Measurements from ENCODE around the gene CDH20. TPM values are rescaled to one million over a fixed set of nuclear protein-coding genes. Genes with fewer than 3 reads are reported as not detected.

The CDH20 gene
- not detected for total RNA-seq
- not detected for polyA plus RNA-seq

- POLR2A ChIA-PET (ENCODE audit: partially characterized antibody) = no interaction called here
- peak within 1 kb of the TSS in 1 of 7 donors; percentile 22 for H3K27ac Mint-ChIP-seq
- no peaks in the 10 kb centered on the region for H3K9me3 ChIP-seq (ENCODE audit: control insufficient read depth in 1 of 2, low read length in 2 of 2)
Measured at GRCh38 chr18:61333271-61333745, at the start of gene CDH20. TSS of gene CDH20 (plus strand) at chr18:61333430.

DNA sequence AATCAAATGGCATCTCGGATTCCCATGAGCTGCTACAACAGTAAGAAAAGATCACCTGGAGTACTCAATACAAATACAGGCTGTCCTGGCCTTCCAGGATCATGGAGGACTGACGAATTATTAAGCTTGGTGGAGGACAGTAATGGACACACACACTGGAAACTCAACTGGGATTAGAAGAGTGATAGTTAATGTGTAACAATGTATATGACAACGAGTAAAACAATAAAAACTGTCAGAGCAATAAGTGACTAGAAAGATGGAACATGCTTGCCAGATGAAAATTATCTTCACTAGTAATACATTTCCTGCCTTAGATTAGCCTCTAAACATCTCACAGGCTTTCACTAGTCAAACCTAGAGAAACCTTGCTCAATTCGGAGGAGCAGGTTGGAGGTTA lies 49.2 kb upstream of the CDH20 start:
- no peak overlapping the region for H3K27ac Mint-ChIP-seq
- ChIA-PET POLR2A (ENCODE audit: partially characterized antibody) (no interaction called here), CTCF (ENCODE audit: partially characterized antibody) (no interaction called here)
- H3K36me3 ChIP-seq (ENCODE audit: insufficient read depth, low read length) = no peaks in the 10 kb centered on the region
- H3K4me1 ChIP-seq (ENCODE audit: insufficient read depth, low read length) = no peaks in the 10 kb centered on the region
- H3K4me1 Mint-ChIP-seq = no peaks in the 10 kb centered on the region
- H3K27me3 ChIP-seq (ENCODE audit: insufficient read depth, low read length) = no peaks in the 10 kb centered on the region
- H3K9me3 Mint-ChIP-seq = peaks cover 0 to 16% (median 4%) of the 10 kb centered on the region in 8 donors
- intact Hi-C loops (cut with micrococcal nuclease) = no loop called here
- no peak overlapping the region for H3K4me3 ChIP-seq (ENCODE audit: low read length in 2 of 2)
- no peak for DNase-seq
- H3K36me3 Mint-ChIP-seq = no peaks in the 10 kb centered on the region
- H3K4me3 Mint-ChIP-seq = no peak overlapping the region
- no peak overlapping the region for H3K27ac ChIP-seq (ENCODE audit: low read depth, low read length)
- no peaks in the 10 kb centered on the region for H3K9me3 ChIP-seq (ENCODE audit: control insufficient read depth in 1 of 2, low read length in 2 of 2)
- no peaks in the 10 kb centered on the region for H3K27me3 Mint-ChIP-seq

More at GRCh38 chr18:61333271-61333745, at the start of gene CDH20:
- Histone ChIP-seq H3K36me3 (ENCODE audit: insufficient read depth, low read length) (no peaks in the 10 kb centered on the region), H3K27ac (ENCODE audit: low read depth, low read length) (no peak within 1 kb of the TSS), H3K27me3 (ENCODE audit: insufficient read depth, low read length) (no peaks in the 10 kb centered on the region), H3K4me3 (ENCODE audit: low read length in 2 of 2) (no peak within 1 kb of the TSS), H3K4me1 (ENCODE audit: insufficient read depth, low read length) (no peaks in the 10 kb centered on the region)
- Mint-ChIP-seq H3K27me3 (peaks cover 10 to 21% of the 10 kb centered on the region in 2 donors), H3K4me1 (peaks cover 0 to 3% (median 1%) of the 10 kb centered on the region in 4 donors), H3K36me3 (no peaks in the 10 kb centered on the region), H3K4me3 (no peak within 1 kb of the TSS), H3K9me3 (peaks cover 0 to 13% (median 3%) of the 10 kb centered on the region in 8 donors)
- CTCF ChIA-PET (ENCODE audit: partially characterized antibody) = no interaction called here
- intact Hi-C loops (cut with micrococcal nuclease) = no loop called here
- no peak for DNase-seq

DNA sequence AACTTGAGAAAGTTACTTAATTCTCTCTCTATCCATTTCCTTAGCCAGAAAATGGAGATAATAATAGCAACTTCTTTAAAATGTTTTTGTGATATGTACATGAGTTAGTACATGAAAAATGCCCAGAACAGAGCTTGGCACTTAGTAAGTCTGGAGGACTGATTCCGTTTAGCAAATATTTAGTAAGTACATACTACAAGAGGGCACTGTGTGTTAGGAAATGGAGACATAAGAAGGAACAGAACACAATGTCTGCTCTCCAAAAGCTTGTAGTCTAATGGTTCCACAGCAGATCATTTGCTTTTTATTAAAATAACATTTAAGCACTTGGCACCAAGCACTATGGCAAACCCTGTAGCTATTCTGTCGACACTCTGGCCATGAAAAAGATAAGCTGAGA lies 47.5 kb upstream of the CDH20 start:
- Histone ChIP-seq H3K4me3 (ENCODE audit: low read length in 2 of 2) (no peak overlapping the region), H3K4me1 (ENCODE audit: insufficient read depth, low read length) (no peaks in the 10 kb centered on the region), H3K9me3 (ENCODE audit: control insufficient read depth in 1 of 2, low read length in 2 of 2) (no peaks in the 10 kb centered on the region), H3K27ac (ENCODE audit: low read depth, low read length) (no peak overlapping the region), H3K36me3 (ENCODE audit: insufficient read depth, low read length) (no peaks in the 10 kb centered on the region), H3K27me3 (ENCODE audit: insufficient read depth, low read length) (no peaks in the 10 kb centered on the region)
- no peak overlapping the region for H3K27ac Mint-ChIP-seq
- no peak overlapping the region for H3K4me3 Mint-ChIP-seq
- POLR2A ChIA-PET (ENCODE audit: partially characterized antibody) = no interaction called here
- CTCF ChIA-PET (ENCODE audit: partially characterized antibody) = no interaction called here
- H3K36me3 Mint-ChIP-seq = no peaks in the 10 kb centered on the region
- no peaks in the 10 kb centered on the region for H3K27me3 Mint-ChIP-seq
- H3K4me1 Mint-ChIP-seq = no peaks in the 10 kb centered on the region
- H3K9me3 Mint-ChIP-seq = peaks cover 0 to 12% (median 4%) of the 10 kb centered on the region in 8 donors
- no peak for DNase-seq
- intact Hi-C loops (cut with micrococcal nuclease) = no loop called here

DNA sequence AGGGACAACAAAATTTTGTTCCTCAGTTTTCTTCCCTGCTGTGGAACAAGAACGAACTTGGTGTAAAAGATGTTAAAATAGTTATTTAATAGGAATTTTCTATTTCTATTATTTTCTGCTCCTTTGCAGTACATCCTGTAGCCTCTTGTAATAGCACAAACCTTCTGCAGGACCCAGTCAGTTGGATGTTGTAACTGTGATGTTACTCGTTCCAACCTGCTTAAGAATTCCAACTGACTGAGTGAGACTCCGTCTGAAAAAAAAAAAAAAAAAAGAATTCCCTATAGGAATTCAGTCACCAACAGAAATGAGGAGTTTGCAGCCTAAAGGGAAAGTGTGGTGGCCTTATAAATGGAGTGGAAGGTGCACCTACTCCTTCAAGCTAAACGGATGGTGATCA lies 46.4 kb upstream of the CDH20 start:
- intact Hi-C loops (cut with micrococcal nuclease) = no loop called here
- Mint-ChIP-seq H3K9me3 (peaks cover 0 to 4% (median 1%) of the 10 kb centered on the region in 8 donors), H3K27ac (no peak overlapping the region), H3K36me3 (no peaks in the 10 kb centered on the region), H3K4me3 (no peak overlapping the region), H3K4me1 (no peaks in the 10 kb centered on the region), H3K27me3 (no peaks in the 10 kb centered on the region)
- CTCF ChIA-PET (ENCODE audit: partially characterized antibody) = no interaction called here
- no peaks in the 10 kb centered on the region for H3K36me3 ChIP-seq (ENCODE audit: insufficient read depth, low read length)
- no peaks in the 10 kb centered on the region for H3K27me3 ChIP-seq (ENCODE audit: insufficient read depth, low read length)
- no peak for DNase-seq
- no peaks in the 10 kb centered on the region for H3K9me3 ChIP-seq (ENCODE audit: control insufficient read depth in 1 of 2, low read length in 2 of 2)
- H3K4me1 ChIP-seq (ENCODE audit: insufficient read depth, low read length) = no peaks in the 10 kb centered on the region
- POLR2A ChIA-PET (ENCODE audit: partially characterized antibody) = no interaction called here
- H3K27ac ChIP-seq (ENCODE audit: low read depth, low read length) = no peak overlapping the region
- H3K4me3 ChIP-seq (ENCODE audit: low read length in 2 of 2) = no peak overlapping the region

DNA sequence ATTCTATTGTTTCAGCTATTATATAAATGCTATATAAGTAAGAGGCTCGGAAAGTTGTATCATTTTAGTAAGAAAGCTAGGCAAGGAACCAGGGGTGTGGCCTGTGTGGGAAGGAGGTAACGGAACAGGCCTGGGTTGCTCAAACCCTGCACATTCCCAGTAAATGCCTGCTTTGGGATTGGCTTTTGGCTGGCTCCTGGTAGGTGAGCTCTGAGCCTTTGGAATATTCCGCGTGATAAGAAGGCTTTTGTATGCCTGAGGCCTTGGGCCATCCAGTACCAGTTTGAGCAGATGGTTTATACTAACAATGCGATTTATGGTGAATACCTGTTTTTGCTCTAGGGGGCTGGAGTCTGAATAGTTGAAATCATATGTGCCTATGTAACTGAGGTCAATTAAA lies 42.6 kb upstream of the CDH20 start:
- Mint-ChIP-seq H3K4me1 (no peaks in the 10 kb centered on the region), H3K27ac (no peak overlapping the region), H3K36me3 (no peaks in the 10 kb centered on the region), H3K27me3 (no peaks in the 10 kb centered on the region), H3K4me3 (no peak overlapping the region), H3K9me3 (peaks cover 0 to 2% (median 0%) of the 10 kb centered on the region in 8 donors)
- ChIA-PET POLR2A (ENCODE audit: partially characterized antibody) (no interaction called here), CTCF (ENCODE audit: partially characterized antibody) (no interaction called here)
- intact Hi-C loops (cut with micrococcal nuclease) = no loop called here
- DNase-seq = no peak
- Histone ChIP-seq H3K4me3 (ENCODE audit: low read length in 2 of 2) (no peak overlapping the region), H3K4me1 (ENCODE audit: insufficient read depth, low read length) (no peaks in the 10 kb centered on the region), H3K36me3 (ENCODE audit: insufficient read depth, low read length) (no peaks in the 10 kb centered on the region), H3K27ac (ENCODE audit: low read depth, low read length) (no peak overlapping the region), H3K27me3 (ENCODE audit: insufficient read depth, low read length) (no peaks in the 10 kb centered on the region), H3K9me3 (ENCODE audit: control insufficient read depth in 1 of 2, low read length in 2 of 2) (no peaks in the 10 kb centered on the region)

GRCh38 chr18:61292280-61293035 lies 40.8 kb upstream of the CDH20 start:
- no peak overlapping the region for H3K27ac Mint-ChIP-seq
- no peak for DNase-seq
- no peaks in the 10 kb centered on the region for H3K9me3 ChIP-seq (ENCODE audit: control insufficient read depth in 1 of 2, low read length in 2 of 2)
- peaks cover 0 to 2% (median 0%) of the 10 kb centered on the region in 8 donors for H3K9me3 Mint-ChIP-seq
- H3K27me3 Mint-ChIP-seq = no peaks in the 10 kb centered on the region
- H3K4me1 Mint-ChIP-seq = no peaks in the 10 kb centered on the region
- H3K36me3 ChIP-seq (ENCODE audit: insufficient read depth, low read length) = no peaks in the 10 kb centered on the region
- ChIA-PET POLR2A (ENCODE audit: partially characterized antibody) (no interaction called here), CTCF (ENCODE audit: partially characterized antibody) (no interaction called here)
- no peaks in the 10 kb centered on the region for H3K27me3 ChIP-seq (ENCODE audit: insufficient read depth, low read length)
- H3K4me3 ChIP-seq (ENCODE audit: low read length in 2 of 2) = no peak overlapping the region
- H3K27ac ChIP-seq (ENCODE audit: low read depth, low read length) = no peak overlapping the region
- no peak overlapping the region for H3K4me3 Mint-ChIP-seq
- no peaks in the 10 kb centered on the region for H3K36me3 Mint-ChIP-seq
- H3K4me1 ChIP-seq (ENCODE audit: insufficient read depth, low read length) = no peaks in the 10 kb centered on the region
- intact Hi-C loops (cut with micrococcal nuclease) = no loop called here

- Histone ChIP-seq H3K4me3 (ENCODE audit: low read length in 2 of 2) (no peak overlapping the region), H3K27ac (ENCODE audit: low read depth, low read length) (no peak overlapping the region), H3K36me3 (ENCODE audit: insufficient read depth, low read length) (no peaks in the 10 kb centered on the region), H3K4me1 (ENCODE audit: insufficient read depth, low read length) (no peaks in the 10 kb centered on the region), H3K27me3 (ENCODE audit: insufficient read depth, low read length) (no peaks in the 10 kb centered on the region), H3K9me3 (ENCODE audit: control insufficient read depth in 1 of 2, low read length in 2 of 2) (no peaks in the 10 kb centered on the region)
- no peaks in the 10 kb centered on the region for H3K36me3 Mint-ChIP-seq
- CTCF ChIA-PET (ENCODE audit: partially characterized antibody) = no interaction called here
- intact Hi-C loops (cut with micrococcal nuclease) = no loop called here
- POLR2A ChIA-PET (ENCODE audit: partially characterized antibody) = no interaction called here
- DNase-seq = no peak
- no peak overlapping the region for H3K27ac Mint-ChIP-seq
- no peaks in the 10 kb centered on the region for H3K27me3 Mint-ChIP-seq
- H3K4me3 Mint-ChIP-seq = no peak overlapping the region
- peaks cover 0 to 4% (median 1%) of the 10 kb centered on the region in 8 donors for H3K9me3 Mint-ChIP-seq
- no peaks in the 10 kb centered on the region for H3K4me1 Mint-ChIP-seq
Measured at GRCh38 chr18:61295153-61295552, 38.1 kb upstream of the CDH20 start.
